Measurements from ENCODE around the gene HMX1.

Gene HMX1

DNA sequence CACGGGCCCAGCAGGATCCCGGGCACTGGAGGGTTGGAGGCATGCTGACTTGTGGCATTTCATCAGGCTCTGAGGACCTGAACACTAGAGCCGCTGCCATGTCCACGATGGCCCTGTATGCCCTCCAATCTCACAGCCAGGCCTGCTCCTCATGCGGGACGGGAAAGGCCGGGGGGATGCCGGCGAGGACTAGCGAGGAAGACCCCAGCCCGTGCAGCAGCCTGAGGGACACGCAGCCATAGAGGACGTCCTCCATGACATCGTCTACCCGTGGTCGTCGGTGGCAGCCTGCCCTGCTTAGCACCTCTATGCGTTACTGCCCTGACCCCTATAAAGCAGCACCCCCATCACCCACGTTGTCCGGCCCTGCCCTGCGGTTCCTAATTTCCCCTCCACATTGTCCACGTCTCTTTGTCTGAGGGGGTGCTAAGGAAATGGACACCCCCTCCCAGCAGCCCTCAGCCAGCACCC, 32.6 kb downstream of the HMX1 start:
- DNase-seq: no peak

DNA sequence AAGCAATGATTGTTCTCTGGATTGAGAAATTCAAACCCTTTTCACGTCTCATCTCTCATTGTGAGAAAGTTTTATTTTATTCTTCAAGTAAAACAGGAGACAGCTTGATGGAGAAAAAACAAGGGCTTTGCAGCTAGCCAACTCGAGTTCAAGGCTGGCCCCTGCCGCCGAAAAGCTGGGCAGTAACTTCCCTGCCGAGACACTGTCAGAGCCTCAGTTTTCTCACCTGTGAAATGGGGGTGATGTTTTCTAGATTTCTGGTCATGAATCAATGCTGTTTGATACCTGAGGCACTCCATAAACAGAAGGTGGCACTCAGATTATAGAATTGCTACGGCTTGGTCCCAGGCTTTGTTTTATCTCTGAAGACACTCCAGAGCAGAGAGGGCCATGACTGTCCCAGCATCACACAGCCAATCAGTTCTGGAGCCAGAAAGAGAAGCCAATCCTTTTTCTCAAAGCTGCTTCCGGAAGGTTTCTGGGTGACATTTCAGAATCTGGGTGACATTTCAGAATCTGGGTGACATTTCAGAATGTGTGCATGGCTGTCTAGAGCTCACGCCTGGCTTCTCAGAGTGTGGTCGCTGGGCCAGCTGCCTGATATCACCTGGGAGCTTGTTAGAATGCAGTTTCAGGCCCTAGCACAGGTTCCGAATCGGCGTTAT, 33.2 kb downstream of the HMX1 start:
- no peak for DNase-seq

DNA sequence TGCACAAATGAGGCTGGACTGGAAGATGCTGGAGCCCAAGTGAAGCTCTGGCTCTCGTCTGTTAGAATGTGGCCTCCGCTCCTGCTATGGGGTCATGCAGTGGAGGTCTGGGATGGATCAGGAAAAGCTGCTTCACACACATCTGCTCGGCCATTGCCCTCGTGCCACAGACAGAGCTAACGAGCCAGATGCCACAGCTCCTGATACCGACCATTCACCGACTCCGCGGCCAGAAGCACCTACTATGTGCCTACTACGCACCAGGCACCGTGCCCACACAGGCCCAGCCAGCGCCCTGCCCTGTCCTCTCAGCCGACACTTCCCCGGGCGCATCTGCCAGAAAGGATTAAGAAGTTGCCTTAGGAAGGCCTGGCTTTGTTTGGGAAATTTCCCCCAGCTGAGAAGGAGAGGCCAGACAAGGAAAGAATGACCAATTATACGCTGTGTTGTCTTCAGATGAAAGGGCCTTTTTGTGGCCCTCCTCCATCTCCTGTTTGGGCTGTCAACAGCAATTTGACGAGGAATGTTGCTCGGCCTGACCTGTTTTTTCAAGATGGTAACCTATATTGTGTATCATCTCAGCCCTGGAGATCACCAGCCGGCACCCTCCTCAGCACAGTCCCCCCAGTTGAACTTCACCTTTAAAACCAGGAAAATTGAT, 34.3 kb downstream of the HMX1 start:
- no peak for DNase-seq

DNA sequence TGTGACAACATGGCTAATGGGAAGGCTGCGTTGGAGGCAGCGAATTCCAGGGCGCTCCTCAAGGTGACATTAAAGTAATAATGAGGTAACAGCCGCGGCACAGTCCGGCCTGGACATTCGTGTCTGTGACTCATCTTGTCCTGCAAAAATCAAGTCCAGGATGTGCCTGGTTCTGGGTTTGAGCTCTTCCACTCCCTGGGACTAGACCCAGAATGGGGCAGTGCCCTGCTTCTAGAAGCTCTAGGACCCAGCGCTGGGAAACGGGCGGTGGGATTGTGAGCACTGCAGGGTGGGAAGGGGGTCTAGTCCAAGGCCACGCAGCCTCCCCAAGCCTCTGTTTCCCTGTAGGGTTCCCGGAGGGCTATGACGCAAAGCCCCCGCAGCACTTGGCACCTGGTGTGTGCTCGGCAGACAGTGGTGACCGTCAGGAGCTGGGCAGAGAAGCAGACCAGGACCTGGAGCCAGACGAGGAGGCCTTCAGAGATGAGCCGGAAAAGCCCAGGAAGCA, 34.9 kb downstream of the HMX1 start:
- no peak for DNase-seq

DNA sequence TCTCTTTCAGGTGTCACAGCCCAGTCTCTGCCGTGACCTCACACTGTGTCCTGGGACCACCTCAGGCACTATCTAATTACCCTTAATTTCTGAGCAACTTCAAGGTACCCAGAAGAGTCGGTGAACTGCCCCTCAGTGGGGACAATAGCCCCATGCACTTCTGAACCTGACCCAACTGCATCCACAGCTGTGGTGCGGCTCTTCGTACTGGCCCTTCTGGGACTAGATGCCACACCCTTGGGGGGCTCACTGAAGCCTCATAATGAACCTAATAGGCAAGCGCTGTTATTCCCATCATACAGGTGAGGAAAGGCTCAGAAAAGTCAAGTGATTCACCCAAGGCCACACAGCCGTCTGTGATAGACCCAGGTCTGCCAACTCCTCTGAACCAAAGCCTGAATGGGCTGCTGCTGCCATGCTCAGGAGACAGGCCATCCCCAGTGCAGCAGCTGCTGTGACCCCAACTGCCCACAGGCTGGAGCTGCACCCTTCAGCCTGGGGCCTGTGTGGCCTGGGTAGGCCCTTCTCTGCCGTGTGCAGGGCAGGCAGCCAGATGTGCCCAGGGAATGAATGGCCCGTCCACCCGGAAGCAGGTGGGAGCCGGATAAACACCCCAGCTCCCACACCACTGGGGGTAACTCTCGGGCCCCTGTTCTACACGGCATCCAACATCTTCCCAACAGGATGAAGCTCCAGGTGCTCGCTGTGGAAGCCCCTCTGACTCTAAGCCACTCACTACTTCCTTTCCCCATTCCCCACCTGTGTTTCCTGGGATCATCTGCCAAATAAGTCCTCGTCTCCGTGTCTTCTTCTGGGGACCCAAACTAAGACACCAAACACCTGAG, 35.9 kb downstream of the HMX1 start:
- DNase-seq: no peak

DNA sequence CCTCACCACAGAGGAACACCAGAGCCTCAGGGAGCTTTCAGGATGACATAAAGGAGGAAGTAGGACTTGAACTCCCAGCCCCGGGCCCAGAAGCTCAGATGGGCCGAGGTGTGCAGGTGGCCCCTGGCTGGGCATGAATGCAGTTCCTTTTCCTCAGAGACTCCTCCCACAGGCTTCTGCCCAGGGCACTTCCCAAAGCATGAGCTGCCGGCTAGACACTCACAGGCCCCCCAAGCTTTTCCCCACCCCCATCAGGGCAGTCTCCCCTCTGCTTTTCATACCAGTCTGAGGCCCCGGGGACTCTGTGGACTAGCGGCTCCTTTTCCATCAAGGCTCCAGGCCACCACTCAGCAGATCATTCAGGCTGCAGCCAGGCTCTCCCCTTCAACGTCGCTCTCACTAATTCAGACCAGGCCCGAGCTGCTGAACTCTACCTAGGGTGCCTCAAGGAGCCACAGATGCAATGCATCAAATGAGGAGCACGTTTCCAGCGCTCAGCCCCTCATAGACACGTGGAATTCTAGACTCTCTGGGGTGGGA, 36.9 kb downstream of the HMX1 start:
- no peak for DNase-seq

DNA sequence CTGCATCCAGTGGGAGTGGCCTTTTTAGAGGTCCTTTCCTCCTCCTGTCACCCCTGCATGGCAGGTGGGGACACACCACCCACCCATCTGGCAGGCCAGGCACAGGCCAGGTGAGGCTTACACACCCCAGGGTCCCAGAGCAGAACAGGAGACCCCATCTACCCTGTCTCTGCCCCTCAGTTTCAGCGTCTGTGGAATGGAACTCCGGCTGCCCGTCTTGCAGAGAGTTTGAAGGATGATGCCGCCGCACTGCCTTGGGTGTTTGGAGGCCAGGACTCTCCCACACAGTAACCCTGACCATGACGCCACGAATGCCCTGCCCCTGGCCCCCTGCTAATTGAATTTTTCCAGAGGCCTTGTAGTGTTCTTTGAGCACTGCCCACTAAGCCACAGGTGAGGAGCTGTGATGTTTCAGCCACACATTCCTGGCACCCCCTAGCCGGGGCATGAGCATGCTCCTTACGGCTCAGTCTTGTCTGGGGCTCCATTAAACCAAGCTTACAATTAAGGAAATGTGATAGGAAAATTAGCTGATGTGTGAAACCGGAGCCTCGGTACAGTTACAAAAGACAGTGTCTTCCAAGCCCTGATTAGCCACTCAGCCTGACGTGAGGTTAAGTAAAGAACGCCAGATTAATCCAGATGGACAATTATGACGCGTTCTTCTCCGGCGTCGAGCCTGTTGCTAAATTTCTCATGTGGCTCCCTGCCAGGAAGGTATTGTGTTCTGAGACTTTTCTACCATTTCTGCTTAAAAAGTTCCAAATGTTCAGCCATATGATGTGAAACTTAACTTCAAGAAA, 39.3 kb downstream of the HMX1 start:
- peak; percentile 17 for DNase-seq

DNA sequence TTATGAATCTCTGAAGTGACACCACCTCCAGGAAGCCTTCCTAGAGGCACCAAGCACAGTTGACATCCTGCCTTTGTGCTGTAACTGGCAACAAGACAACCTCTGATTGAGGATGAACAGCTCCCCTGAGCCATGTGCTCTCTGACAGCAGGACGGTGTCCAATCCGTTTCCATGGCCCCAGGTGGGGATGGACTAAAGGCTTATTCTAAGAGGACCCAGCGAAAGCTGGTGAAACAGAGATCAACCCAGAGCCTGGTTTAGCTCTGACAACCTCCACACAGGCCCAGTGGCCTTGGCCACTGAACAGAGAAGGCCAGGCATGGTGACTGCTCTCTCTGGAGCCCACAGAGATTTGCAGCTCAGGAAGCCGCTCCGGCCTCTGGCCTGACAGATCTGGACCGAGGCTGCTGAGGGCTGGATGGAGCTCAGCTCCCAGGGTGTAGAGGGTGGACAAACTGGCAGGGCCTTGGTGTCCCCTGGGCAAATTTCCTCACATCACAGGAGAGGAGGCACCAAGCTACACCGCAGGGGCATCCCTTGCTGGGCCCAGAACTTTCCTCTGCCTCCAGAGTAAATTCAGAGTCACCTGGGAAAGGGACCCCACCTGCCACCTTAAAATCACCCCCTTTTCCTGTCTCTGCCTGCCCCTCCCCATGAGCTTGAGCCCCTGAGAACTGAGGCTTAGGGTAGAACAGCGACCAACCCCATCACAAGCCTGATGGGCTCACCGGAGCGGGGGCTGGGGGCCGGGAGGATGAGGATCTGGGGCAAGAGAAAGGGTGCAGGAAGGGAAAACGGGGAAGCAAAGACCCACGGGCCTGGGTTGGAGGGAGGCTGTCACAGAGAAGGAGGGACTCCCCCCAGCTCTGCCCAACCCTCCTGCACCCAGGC, 40.2 kb downstream of the HMX1 start:
- DNase-seq: no peak

DNA sequence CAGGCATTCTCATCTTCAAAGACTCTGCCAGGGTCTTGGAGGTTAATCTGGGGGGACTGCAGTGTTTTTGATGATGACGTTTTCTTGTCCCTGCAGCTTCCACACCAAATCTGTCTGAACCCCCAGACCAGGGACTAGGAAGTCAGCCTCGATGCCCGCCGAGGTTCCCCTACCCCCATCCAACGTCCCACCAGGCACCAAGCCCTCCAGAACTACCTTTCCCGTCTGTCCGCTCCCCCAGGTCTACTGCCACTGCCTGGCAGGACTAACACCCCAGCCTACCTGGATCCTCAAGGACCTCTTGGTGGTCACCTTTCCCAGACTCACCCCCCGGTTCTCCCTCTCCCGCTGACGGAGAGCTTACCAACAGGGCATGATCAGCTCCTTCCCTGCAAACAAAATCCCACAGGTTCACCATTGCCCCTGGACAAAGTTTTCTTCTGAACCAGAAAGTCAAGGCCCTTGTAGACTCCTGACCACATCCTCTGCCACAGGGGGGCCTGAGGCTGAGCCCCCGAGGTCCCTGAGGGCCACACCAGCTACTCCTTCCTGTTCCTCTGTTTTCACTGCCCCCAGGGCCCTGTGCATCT, 40.9 kb downstream of the HMX1 start:
- DNase-seq: no peak

DNA sequence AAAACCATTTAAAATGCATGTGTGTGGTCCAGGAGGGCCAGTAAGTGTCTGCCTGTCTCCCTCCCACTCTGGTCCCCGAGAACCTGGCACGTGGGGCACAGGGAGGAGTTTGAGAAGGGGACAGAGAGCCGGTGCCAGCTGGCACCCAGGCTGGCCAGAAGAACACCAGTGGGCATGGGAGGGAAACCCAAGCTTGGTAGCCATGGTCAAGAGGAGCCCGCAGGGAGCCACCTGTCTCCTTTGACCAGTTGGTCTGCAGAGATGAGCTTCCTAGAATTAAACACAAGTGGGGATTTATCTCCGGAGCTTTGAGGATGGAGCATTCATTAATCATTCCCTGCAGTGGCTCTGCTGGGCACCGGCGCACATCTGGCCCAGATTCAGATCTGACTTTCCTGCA, 41.6 kb downstream of the HMX1 start:
- DNase-seq: no peak

DNA sequence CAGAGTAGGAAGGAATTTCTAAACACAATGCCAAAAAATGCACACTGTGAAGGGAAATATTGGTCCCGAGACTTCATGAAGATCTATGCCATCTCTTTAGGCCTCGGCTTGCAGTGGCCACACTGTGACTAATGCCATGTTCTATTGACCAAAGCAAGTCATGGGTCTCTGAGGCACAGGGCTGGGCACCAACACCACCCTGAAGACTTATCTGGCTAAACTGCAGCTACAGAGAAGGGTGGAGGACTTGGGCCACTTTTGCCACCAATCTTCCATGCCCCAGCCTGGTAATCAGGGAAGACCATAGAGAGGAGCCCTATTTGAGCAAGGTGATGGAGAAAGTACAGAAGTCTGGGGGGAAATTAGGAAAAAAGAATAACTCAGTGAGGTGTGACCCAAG, 42.1 kb downstream of the HMX1 start:
- DNase-seq: no peak

DNA sequence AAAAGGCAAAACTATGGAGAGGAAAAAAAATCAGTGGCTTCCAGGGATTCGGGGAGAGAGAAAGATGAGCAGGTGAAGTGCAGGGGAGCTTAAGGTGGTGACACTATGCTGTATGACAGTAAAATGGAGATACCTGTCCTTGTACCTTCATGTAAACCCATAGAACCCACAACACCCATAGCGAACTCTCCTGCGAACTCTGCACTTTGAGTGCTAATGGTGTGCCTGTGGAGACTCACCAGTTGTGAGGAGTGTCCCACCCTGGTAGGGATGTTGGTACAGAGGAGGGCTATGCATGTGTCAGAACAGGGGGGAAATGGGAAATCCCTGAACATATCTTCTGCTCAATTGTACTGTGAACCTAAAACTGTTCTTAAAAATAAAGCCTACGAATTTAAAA, 42.8 kb downstream of the HMX1 start:
- DNase-seq: no peak

DNA sequence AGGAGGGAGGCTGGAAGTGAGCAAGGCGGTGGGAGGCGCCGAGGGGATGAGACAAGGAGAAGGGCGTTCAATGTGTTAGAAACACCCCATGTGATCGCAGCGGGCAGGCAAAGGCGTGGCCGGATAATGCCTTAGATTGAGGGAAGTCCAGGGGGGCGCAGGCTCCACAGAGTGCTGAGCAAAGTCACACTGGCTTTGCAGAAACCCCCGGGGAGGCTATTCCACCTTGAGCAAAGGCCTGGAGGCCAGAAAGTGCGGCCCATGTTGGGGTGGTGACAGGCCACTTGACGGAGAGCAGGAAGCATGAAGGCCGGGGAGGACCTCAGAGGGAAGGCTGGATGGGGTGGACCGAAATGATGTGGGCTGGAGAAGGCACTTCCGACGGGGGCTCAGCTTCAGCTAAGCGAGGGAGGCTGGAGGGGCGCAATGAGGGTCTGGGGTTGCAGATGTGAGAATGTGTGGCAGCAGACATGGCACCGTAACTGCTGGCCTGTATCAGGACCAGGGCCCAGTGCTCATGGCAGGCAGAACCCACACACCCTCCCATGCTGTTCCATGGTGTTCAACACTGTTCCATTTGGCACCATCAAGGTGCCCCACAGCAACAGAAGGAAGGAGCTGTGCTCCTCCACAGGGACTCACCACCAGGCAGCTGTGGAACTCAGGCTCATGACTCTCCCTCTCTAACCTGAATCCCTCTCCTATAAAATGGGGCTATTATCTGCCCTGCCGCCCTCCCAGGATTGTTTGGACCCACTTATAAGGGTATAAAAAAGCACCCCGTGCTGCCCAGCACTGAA, 50.3 kb downstream of the HMX1 start:
- DNase-seq: no peak

DNA sequence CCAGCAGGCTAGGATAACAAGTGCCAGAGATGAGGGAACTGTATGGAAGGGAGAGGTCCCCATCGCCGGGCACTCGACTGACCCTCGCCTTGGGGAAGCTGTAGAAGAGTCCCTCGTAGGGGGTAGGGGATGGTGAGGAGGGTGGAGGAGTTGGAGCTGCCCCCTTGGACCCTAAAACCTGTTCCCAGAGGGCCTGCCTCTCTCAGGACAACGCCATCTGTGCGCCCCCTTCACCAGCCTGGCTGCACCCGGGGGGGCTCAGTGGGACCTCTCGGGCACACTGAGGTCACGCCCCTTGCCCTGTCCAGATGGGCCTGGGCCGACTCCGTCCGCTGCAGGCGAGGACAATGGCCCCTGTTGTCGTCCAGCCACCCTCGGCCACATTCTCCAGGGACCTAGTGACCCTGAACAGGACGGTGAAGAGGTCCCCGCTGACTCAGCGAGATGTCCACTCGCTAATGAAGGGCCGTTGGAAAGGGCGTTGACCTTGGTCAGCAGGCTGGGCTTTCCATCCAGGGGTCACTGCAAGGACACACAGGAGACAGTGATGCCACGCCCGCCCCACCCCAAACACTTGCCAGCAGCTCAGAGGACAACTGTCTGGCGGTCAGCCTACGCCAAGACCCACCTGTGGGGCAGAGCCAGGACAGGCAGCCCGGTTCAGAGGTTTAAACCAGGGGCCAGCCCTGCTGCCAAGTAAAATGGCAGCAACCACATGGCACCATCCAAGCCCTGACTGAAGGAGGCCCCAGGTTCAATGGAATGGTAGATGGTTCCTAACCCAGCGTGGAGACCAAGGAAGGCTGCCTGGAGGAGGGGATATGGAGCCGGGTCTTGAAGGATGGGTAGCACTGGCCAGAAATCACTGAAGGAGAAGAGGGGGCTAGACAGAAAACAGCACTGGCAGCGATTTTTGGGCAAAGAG, 51.2 kb downstream of the HMX1 start:
- no peak for DNase-seq

DNA sequence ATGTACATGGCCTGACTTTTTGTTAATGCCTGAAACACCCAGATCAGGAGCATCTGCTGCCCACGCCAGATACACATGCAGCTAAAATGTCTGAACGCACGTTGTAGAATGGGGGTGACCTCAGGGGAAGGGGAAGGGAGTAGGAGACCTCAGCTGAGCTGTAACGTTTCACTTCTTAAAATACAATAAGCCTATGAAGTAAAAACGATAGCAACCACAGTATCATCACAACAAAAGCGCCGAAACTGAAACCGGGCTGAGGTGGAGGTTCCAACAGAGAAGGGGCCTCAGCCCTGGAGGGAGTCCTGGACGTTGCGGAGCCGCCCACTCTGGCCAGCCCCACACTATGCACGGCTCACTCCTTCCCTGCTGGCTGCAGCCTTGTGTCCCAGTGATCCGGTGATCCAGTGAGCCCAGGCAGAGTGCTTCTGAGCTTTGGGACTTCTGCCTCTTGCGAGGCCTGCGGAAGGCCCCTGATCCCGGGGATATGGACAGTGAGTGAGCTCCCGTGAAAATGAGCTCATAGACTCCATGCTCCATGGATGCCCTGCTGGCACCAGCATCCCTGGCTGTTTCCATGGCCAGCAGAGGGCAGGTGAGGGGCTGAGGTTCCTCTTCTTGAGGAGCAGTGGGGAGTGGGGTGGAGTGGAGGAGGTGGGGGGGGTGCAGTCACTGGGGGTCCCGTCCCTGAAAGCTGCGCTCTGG, 52.0 kb downstream of the HMX1 start:
- DNase-seq: no peak

DNA sequence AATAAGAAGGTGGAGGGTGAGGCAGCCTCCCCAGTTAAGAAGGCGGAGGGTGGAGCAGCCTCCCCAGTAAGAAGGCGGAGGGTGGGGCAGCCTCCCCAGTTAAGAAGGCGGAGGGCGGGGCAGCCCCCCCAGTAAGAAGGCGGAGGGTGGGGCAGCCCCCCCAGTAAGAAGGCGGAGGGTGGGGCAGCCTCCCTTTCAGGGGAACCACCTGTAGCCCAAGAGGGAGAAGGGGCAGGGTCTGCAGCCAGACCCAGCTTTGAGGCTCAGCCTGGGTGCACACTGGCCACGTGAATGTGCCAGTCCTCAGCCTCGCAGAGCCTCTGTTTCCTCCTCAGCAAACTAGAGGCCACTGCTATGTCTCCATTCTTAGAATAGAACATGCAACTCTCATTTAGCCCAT, 52.6 kb downstream of the HMX1 start:
- no peak for DNase-seq

DNA sequence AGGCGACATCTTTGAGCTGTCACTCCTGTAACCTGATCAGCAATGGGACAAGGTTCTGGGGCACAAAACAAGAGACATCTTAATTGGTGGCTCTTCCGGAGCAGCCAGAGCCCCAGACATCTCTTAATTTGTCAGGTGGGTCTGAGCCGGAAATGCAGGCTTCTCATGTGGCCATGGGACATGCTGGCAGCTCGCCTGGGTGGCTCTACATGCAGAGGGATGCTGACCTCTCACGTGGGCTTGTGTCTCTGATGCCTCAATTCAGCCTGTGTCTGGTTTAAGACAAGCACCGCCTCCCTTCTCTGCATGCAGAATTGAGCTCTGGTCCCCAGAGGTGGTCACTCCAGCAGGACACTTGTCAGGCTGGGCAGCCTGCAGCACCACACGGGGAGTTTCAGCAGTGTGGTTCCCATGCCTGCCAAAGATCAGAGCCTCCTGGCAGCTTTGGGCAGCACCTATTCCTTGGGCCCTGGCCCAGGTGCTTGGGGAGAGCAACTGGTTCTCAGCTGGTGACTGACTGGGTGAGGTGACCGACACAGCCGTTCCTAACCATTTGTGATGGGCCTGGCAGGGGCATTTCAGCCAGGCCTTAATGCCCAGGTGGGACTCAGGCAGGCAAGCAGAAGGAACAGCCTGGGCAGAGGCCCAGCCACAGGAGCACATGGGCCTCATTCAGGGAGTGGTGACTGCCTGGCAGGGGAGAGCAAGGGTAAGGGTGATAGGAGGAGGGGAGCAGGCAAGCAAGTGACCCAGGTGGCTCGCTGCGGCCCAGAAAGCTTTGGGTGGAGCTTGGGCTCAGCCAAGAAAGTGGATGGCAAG, 53.4 kb downstream of the HMX1 start:
- peak; percentile 25 for DNase-seq

DNA sequence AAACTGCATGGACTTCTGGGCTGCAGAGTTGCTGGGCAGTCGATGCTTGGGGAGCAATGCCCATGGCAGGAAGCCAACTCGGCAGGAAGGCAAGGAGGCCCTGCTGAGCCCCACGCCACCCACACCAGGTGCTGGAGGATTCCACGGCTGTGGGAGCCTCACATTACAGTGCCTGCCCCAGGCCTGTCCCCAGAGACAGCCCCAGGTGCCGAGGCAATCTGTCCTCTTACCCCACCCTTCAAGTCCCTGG, 53.9 kb downstream of the HMX1 start:
- no peak for DNase-seq

Data from NCI-H2029 (cell line).